Small intestine (tissue), 7 donors: ENCODE data around the gene CIB4. TPM values are rescaled to one million over a fixed set of nuclear protein-coding genes. Genes with fewer than 3 reads are reported as not detected.

Source experiments
- DNase-seq, 2 donors: peaks; one replicate each; pipeline versions ENCODE4 v3.0.0 to v3.0.0-alpha.2; 2013
- FAIRE-seq: peaks from 2 replicates; lab custom pipeline; 2012; peaks lifted over from hg19 to GRCh38; lab: Jason Lieb, UNC
- H3K27ac ChIP-seq, 3 donors: one replicate each; pipeline ENCODE4 v1.5.1; 2013; ENCODE audit warnings: low read length in 2 of 3, mild to moderate bottlenecking in 2 of 3, control low read depth in 1 of 3, inconsistent platforms in 1 of 3, low read depth in 1 of 3, moderate library complexity in 1 of 3
- H3K27me3 ChIP-seq, 3 donors: one replicate each; pipeline ENCODE4 v1.6.1; 2013; ENCODE audit warnings: low read length in 3 of 3, inconsistent platforms in 1 of 3; ENCODE audit not compliant: control insufficient read depth in 3 of 3, insufficient read depth in 3 of 3
- H3K36me3 ChIP-seq, 3 donors: one replicate each; pipeline ENCODE4 v1.6.1; 2013; ENCODE audit warnings: low read length in 3 of 3, inconsistent platforms in 1 of 3, low read depth in 1 of 3, mild to moderate bottlenecking in 1 of 3, moderate library complexity in 1 of 3; ENCODE audit not compliant: control insufficient read depth in 3 of 3, insufficient read depth in 2 of 3
- H3K4me1 ChIP-seq, 3 donors: one replicate each; pipeline ENCODE4 v1.6.1; 2013; ENCODE audit warnings: low read length in 2 of 3, inconsistent platforms in 1 of 3, low read depth in 1 of 3, mild to moderate bottlenecking in 1 of 3, moderate library complexity in 1 of 3; ENCODE audit not compliant: control insufficient read depth in 3 of 3, insufficient read depth in 2 of 3
- H3K4me3 ChIP-seq, 3 donors: one replicate each; pipeline ENCODE4 v1.5.1; 2013; ENCODE audit warnings: low read length in 3 of 3, control low read depth in 1 of 3, inconsistent platforms in 1 of 3, low read depth in 1 of 3, mild to moderate bottlenecking in 1 of 3, moderate library complexity in 1 of 3
- H3K9me3 ChIP-seq, 2 donors: one replicate each; pipeline ENCODE4 v1.6.1; 2013; ENCODE audit warnings: low read depth in 1 of 2, low read length in 1 of 2; ENCODE audit not compliant: control insufficient read depth in 2 of 2, insufficient read depth in 1 of 2
- WGBS, 3 donors: extraction: QIAGEN DNeasy Blood & Tissue Kit; methylation state at CpG; one replicate each; pipeline ENCODE4 v1.1.7; 2013; 5-methylcytosine and 5-hydroxymethylcytosine counted together
- polyA plus RNA-seq, 4 donors: library from polyadenylated mRNA; stranded (reverse) in 3 of 4; unstranded in 1 of 4; fragments of 200-250 nt in 3 of 4; fragments of 120-200 nt in 1 of 4; gene quantifications; one replicate each; pipeline versions ENCODE4 v1.2.1 to v1.2.3, GENCODE V29; 2013
- donor health status: healthy with polysubstance abuse.
- donor health status: control.
- donor health status: control.
- donor health status: Bipolar disorder and iron deficiency.
- donor health status: healthy.

CIB4 gene
- polyA plus RNA-seq, 4 donors: 0.15 TPM; not detected in 3

GRCh38 chr2:26540961-26541360 is 100.2 kb downstream of the CIB4 start:
- DNase-seq (no peak), FAIRE-seq (no peak)
- H3K36me3 ChIP-seq: no peaks in the 10 kb centered on the region
- H3K27me3 ChIP-seq: peaks cover 0 to 14% (median 0%) of the 10 kb centered on the region in 3 donors
- H3K27ac ChIP-seq: no peak overlapping the region
- 46 to 54% (median 46%) methylated on average over 6 of the region's 6 CpGs for WGBS, 3 donors
- H3K9me3 ChIP-seq: no peaks in the 10 kb centered on the region
- H3K4me1 ChIP-seq: no peaks in the 10 kb centered on the region
- no peak overlapping the region for H3K4me3 ChIP-seq

- no peaks in the 10 kb centered on the region for H3K9me3 ChIP-seq
- no peaks in the 10 kb centered on the region for H3K4me1 ChIP-seq
- no peak for FAIRE-seq
- H3K27ac ChIP-seq: no peak overlapping the region
- DNase-seq: no peak
- H3K27me3 ChIP-seq: peaks cover 0 to 14% (median 0%) of the 10 kb centered on the region in 3 donors
- no peak overlapping the region for H3K4me3 ChIP-seq
- no peaks in the 10 kb centered on the region for H3K36me3 ChIP-seq
- 54 to 64% (median 63%) methylated on average over 10 of the region's 10 CpGs for whole genome bisulfite sequencing, 3 donors
Observed at GRCh38 chr2:26540306-26540705, 100.9 kb downstream of the CIB4 start.

GRCh38 chr2:26537826-26538475 is 103.2 kb downstream of the CIB4 start:
- Histone ChIP-seq H3K9me3 (no peaks in the 10 kb centered on the region), H3K27ac (no peak overlapping the region), H3K36me3 (no peaks in the 10 kb centered on the region), H3K4me1 (no peaks in the 10 kb centered on the region), H3K27me3 (peaks cover 0 to 12% (median 0%) of the 10 kb centered on the region in 3 donors), H3K4me3 (no peak overlapping the region)
- FAIRE-seq (no peak), DNase-seq (no peak)
- WGBS, 3 donors: 69 to 79% (median 70%) methylated on average over 13 to 14 of the region's 14 CpGs

GRCh38 chr2:26537069-26537825 is 103.9 kb downstream of the CIB4 start:
- DNase-seq: no peak
- Histone ChIP-seq H3K4me1 (no peaks in the 10 kb centered on the region), H3K4me3 (no peak overlapping the region), H3K9me3 (no peaks in the 10 kb centered on the region), H3K27ac (no peak overlapping the region), H3K36me3 (no peaks in the 10 kb centered on the region), H3K27me3 (peaks cover 0 to 6% (median 0%) of the 10 kb centered on the region in 3 donors)
- FAIRE-seq: no peak
- 74 to 82% (median 77%) methylated on average over 17 of the region's 17 CpGs for WGBS, 3 donors

- Histone ChIP-seq H3K4me3 (no peak overlapping the region), H3K27ac (no peak overlapping the region), H3K27me3 (peaks cover 0 to 6% (median 0%) of the 10 kb centered on the region in 3 donors), H3K4me1 (no peaks in the 10 kb centered on the region), H3K36me3 (no peaks in the 10 kb centered on the region), H3K9me3 (no peaks in the 10 kb centered on the region)
- no peak for FAIRE-seq
- 78 to 84% (median 78%) methylated on average over 20 of the region's 20 CpGs for WGBS, 3 donors
- no peak for DNase-seq
Observed at GRCh38 chr2:26536371-26537068, 104.6 kb downstream of the CIB4 start.

GRCh38 chr2:26535663-26536275 is 105.4 kb downstream of the CIB4 start:
- Histone ChIP-seq H3K9me3 (no peaks in the 10 kb centered on the region), H3K4me3 (no peak overlapping the region), H3K27me3 (peaks cover 0 to 9% (median 0%) of the 10 kb centered on the region in 3 donors), H3K4me1 (no peaks in the 10 kb centered on the region), H3K27ac (no peak overlapping the region), H3K36me3 (no peaks in the 10 kb centered on the region)
- FAIRE-seq: no peak
- 61 to 85% (median 83%) methylated on average over 8 of the region's 8 CpGs for WGBS, 3 donors
- no peak for DNase-seq

- Histone ChIP-seq H3K4me1 (no peaks in the 10 kb centered on the region), H3K4me3 (no peak overlapping the region), H3K9me3 (no peaks in the 10 kb centered on the region), H3K36me3 (no peaks in the 10 kb centered on the region), H3K27me3 (peaks cover 0 to 7% (median 0%) of the 10 kb centered on the region in 3 donors), H3K27ac (no peak overlapping the region)
- WGBS, 3 donors: 88 to 90% (median 89%) methylated on average over 13 of the region's 13 CpGs
- FAIRE-seq (no peak), DNase-seq (no peak)
Observed at GRCh38 chr2:26534865-26535662, 106.1 kb downstream of the CIB4 start.
